Tibial nerve (tissue), 4 donors: ENCODE results near the gene ABCB1.

Source experiments
- CTCF ChIP-seq, 5 experiments: fragments of 200-600 bp in 3 of 5; fragments of 450-650 bp in 2 of 5; sonication (generic) in 3 of 5; IDR thresholded peaks; one replicate each; pipeline ENCODE4 v1.5.1; 2016 to 2019; ENCODE audit warnings: antibody characterized with exemption in 5 of 5, mild to moderate bottlenecking in 3 of 5, moderate library complexity in 2 of 5
- EP300 ChIP-seq, 2 donors: sonication (generic); formaldehyde crosslinking; IDR thresholded peaks; one replicate each; pipeline ENCODE4 v1.6.1; 2017; ENCODE audit warnings: antibody characterized with exemption in 2 of 2, mild to moderate bottlenecking in 1 of 2
- POLR2A ChIP-seq, 2 donors: fragments of 450-650 bp; IDR thresholded peaks; one replicate each; pipeline ENCODE4 v1.6.1; 2017; ENCODE audit warnings: antibody characterized with exemption in 2 of 2, mild to moderate bottlenecking in 2 of 2, moderate library complexity in 2 of 2

GRCh38 chr7:87645446-87645845 lies 44.8 kb upstream of the ABCB1 start:
- TF ChIP-seq CTCF (IDR thresholded peaks at IDR 0.05) (no peak), POLR2A (IDR thresholded peaks at IDR 0.05) (no peak), EP300 (IDR thresholded peaks at IDR 0.05) (no peak)
